Natural killer cell (primary cell): ENCODE data around the gene ZNF565. TPM values are rescaled to one million over a fixed set of nuclear protein-coding genes. Genes with fewer than 3 reads are reported as not detected.

Experiments
- ATAC-seq, 3 donors: fragments of 150-1000 bp in 2 of 3; fragments of 200-7000 bp in 1 of 3; cut with Tn5 transposase; 1 replicate in 1 of 3; 2 replicates in 2 of 3; pipeline ENCODE4 v1.10.0; 2021; ENCODE audit warnings: mild to moderate bottlenecking in 2 of 3, moderate library complexity in 2 of 3
- DNase-seq, 2 donors: peaks; one replicate each; pipeline versions ENCODE4 v3.0.0 to v3.0.0-alpha.2; 2013 to 2021; ENCODE audit warnings: mixed read lengths in 1 of 2
- H3K27ac ChIP-seq: one replicate; pipeline ENCODE4 v1.5.1; 2013; ENCODE audit warnings: mild to moderate bottlenecking, low read length
- H3K27me3 ChIP-seq: one replicate; pipeline ENCODE4 v1.6.1; 2013; ENCODE audit warnings: low read length; ENCODE audit not compliant: control insufficient read depth, insufficient read depth
- H3K36me3 ChIP-seq: one replicate; pipeline ENCODE4 v1.6.1; 2013; ENCODE audit warnings: low read length; ENCODE audit not compliant: control insufficient read depth, insufficient read depth
- H3K4me1 ChIP-seq: one replicate; pipeline ENCODE4 v1.6.1; 2013; ENCODE audit warnings: low read length; ENCODE audit not compliant: control insufficient read depth, insufficient read depth
- H3K4me3 ChIP-seq: one replicate; pipeline ENCODE4 v1.5.1; 2013; ENCODE audit warnings: low read length
- H3K9me3 ChIP-seq: one replicate; pipeline ENCODE4 v1.6.1; 2013; ENCODE audit warnings: low read length; ENCODE audit not compliant: control insufficient read depth, insufficient read depth
- H3K27ac Mint-ChIP-seq, 2 donors: one replicate each; pipeline ENCODE4 v1.8.0; 2022; ENCODE audit warnings: mild to moderate bottlenecking in 2 of 2, mixed read lengths in 2 of 2, moderate library complexity in 1 of 2
- H3K27me3 Mint-ChIP-seq, 2 donors: one replicate each; pipeline ENCODE4 v1.8.0; 2022; ENCODE audit warnings: low read depth in 2 of 2, mixed read lengths in 2 of 2
- H3K36me3 Mint-ChIP-seq: one replicate; pipeline ENCODE4 v1.8.0; 2022; ENCODE audit warnings: mixed read lengths
- H3K4me1 Mint-ChIP-seq, 2 donors: one replicate each; pipeline ENCODE4 v1.8.0; 2022; ENCODE audit warnings: mixed read lengths in 2 of 2
- H3K4me3 Mint-ChIP-seq: one replicate; pipeline ENCODE4 v1.8.0; 2022; ENCODE audit warnings: mild to moderate bottlenecking, moderate library complexity, mixed read lengths
- H3K9me3 Mint-ChIP-seq, 2 donors: one replicate each; pipeline ENCODE4 v1.8.0; 2022; ENCODE audit warnings: mixed read lengths in 2 of 2
- CTCF ChIP-seq: fragments of 200-600 bp; IDR thresholded peaks from one replicate; pipeline ENCODE4 v1.8.0; 2022; ENCODE audit warnings: antibody characterized with exemption
- WGBS: methylation state at CpG from one replicate; pipeline ENCODE4 v1.1.7; 2013; ENCODE audit warnings: missing lambda C conversion rate; ENCODE audit not compliant: insufficient coverage; 5-methylcytosine and 5-hydroxymethylcytosine counted together
- intact Hi-C: fragments of 100-400 bp; cut with micrococcal nuclease; formaldehyde crosslinking; loops from one replicate; pipeline ENCODE4 v1.14.2; 2022
- total RNA-seq, 4 donors: library from RNA; stranded (reverse); fragments of 120-200 nt in 1 of 4; gene quantifications; one replicate each; pipeline versions ENCODE4 v1.2.3 to v1.2.4, GENCODE V29; 2013 to 2022

Gene ZNF565
- total RNA-seq, 3 donors from 2014 or later (not counting 1 experiment from before 2014, with no cell fraction given): 7.7 to 19.1 (median 10.5) TPM

GRCh38 chr19:36245210-36246005 is 30.9 kb upstream of the ZNF565 start:
- Histone ChIP-seq H3K4me3 (no peak overlapping the region), H3K36me3 (no peaks in the 10 kb centered on the region), H3K4me1 (peaks cover 2% of the 10 kb centered on the region), H3K27me3 (no peaks in the 10 kb centered on the region), H3K9me3 (peaks cover 52% of the 10 kb centered on the region), H3K27ac (no peak overlapping the region)
- no peak for TF ChIP-seq CTCF
- ATAC-seq (no peak), DNase-seq (no peak)
- H3K9me3 Mint-ChIP-seq: peaks cover 15% of the 10 kb centered on the region in 2 donors
- H3K27me3 Mint-ChIP-seq: peaks cover 0 to 5% of the 10 kb centered on the region in 2 donors
- WGBS: 17% methylated on average over 63 of the region's 63 CpGs
- H3K27ac Mint-ChIP-seq: no peak overlapping the region
- intact Hi-C loops: no loop called here
- H3K4me3 Mint-ChIP-seq: no peak overlapping the region
- H3K4me1 Mint-ChIP-seq: no peaks in the 10 kb centered on the region
- peaks cover 23% of the 10 kb centered on the region for H3K36me3 Mint-ChIP-seq

- H3K4me3 Mint-ChIP-seq: no peak overlapping the region
- Histone ChIP-seq H3K27me3 (no peaks in the 10 kb centered on the region), H3K9me3 (peaks cover 57% of the 10 kb centered on the region), H3K4me3 (no peak overlapping the region), H3K36me3 (no peaks in the 10 kb centered on the region), H3K27ac (no peak overlapping the region), H3K4me1 (peaks cover 2% of the 10 kb centered on the region)
- H3K36me3 Mint-ChIP-seq: peaks cover 37% of the 10 kb centered on the region
- no peak for TF ChIP-seq CTCF
- H3K27me3 Mint-ChIP-seq: peaks cover 0 to 5% of the 10 kb centered on the region in 2 donors
- no peaks in the 10 kb centered on the region for H3K4me1 Mint-ChIP-seq
- peaks cover 17 to 25% of the 10 kb centered on the region in 2 donors for H3K9me3 Mint-ChIP-seq
- no peak for ATAC-seq
- intact Hi-C loops: no loop called here
- 80% methylated on average over 11 of the region's 11 CpGs for WGBS
- no peak for DNase-seq
- no peak overlapping the region for H3K27ac Mint-ChIP-seq
Measured at GRCh38 chr19:36244066-36244465, 29.6 kb upstream of the ZNF565 start.

- H3K27me3 ChIP-seq: no peaks in the 10 kb centered on the region
- Mint-ChIP-seq H3K27me3 (no peaks in the 10 kb centered on the region), H3K4me1 (no peaks in the 10 kb centered on the region), H3K9me3 (peaks cover 4 to 28% of the 10 kb centered on the region in 2 donors), H3K27ac (no peak overlapping the region), H3K4me3 (no peak overlapping the region), H3K36me3 (peaks cover 82% of the 10 kb centered on the region)
- H3K4me1 ChIP-seq: no peaks in the 10 kb centered on the region
- 100% methylated on average over 3 of the region's 3 CpGs for WGBS
- H3K36me3 ChIP-seq: peaks cover 52% of the 10 kb centered on the region
- intact Hi-C loops: no loop called here
- H3K9me3 ChIP-seq: peaks cover 68% of the 10 kb centered on the region
- ATAC-seq (no peak), DNase-seq (no peak)
- H3K4me3 ChIP-seq: no peak overlapping the region
- TF ChIP-seq CTCF: no peak
- H3K27ac ChIP-seq: no peak overlapping the region
Measured at GRCh38 chr19:36236946-36237310, 22.5 kb upstream of the ZNF565 start.
